GM12891 (cell line): ENCODE data around the gene SYNPO2.

Experiments
- PAX5 ChIP-seq: IDR thresholded peaks from 2 replicates; pipeline ENCODE4 v1.6.1; 2011; ENCODE audit warnings: low read length, moderate library complexity, mild to moderate bottlenecking; ENCODE audit not compliant: insufficient read depth, severe bottlenecking
- POLR2A ChIP-seq: IDR thresholded peaks from 2 replicates; pipeline ENCODE4 v1.6.1; 2011; ENCODE audit warnings: low read depth, low read length, control low read depth
- POU2F2 ChIP-seq: IDR thresholded peaks from 2 replicates; pipeline ENCODE4 v1.6.1; 2011; ENCODE audit warnings: low read depth, mild to moderate bottlenecking, control low read depth, low read length, moderate library complexity
- SPI1 ChIP-seq: IDR thresholded peaks from 2 replicates; pipeline ENCODE4 v1.6.1; 2011; ENCODE audit warnings: low read depth, low read length, control low read depth
- TAF1 ChIP-seq: IDR thresholded peaks from 2 replicates; pipeline ENCODE4 v1.6.1; 2011; ENCODE audit warnings: low read depth, low read length, control low read depth

- no peak for TF ChIP-seq POLR2A
- no peak for TF ChIP-seq TAF1
- no peak for TF ChIP-seq PAX5
- no peak for TF ChIP-seq SPI1
- no peak for TF ChIP-seq POU2F2
These were observed 52.5 kb downstream of the SYNPO2 start for GRCh38 chr4:118941149-118941548.
